Measurements from ENCODE around the gene CUL4A. TPM values are rescaled to one million over a fixed set of nuclear protein-coding genes. Genes with fewer than 3 reads are reported as not detected.

The CUL4A gene
- total and polyA plus RNA-seq, 2 experiments from 2014 or later: 52.2 to 85.3 TPM

GRCh38 chr13:113207460-113207859 is 2.0 kb upstream of the CUL4A start:
- Histone ChIP-seq H4K20me1 (ENCODE audit: insufficient read depth, poor library complexity, severe bottlenecking) (peaks cover 25% of the 10 kb centered on the region), H3K9me2 (replicated peaks; ENCODE audit: insufficient read depth) (no peaks in the 10 kb centered on the region), H3K4me3 (peak overlapping the region; percentile 100), H3K79me2 (peaks cover 85% of the 10 kb centered on the region), H3K4me2 (peak overlapping the region; percentile 94), H3K9me3 (ENCODE audit: low read depth) (no peaks in the 10 kb centered on the region), H2AFZ (peak overlapping the region; percentile 99), H3K4me1 (ENCODE audit: insufficient read depth) (peaks cover 25% of the 10 kb centered on the region), H3K27ac (peak overlapping the region; percentile 100), H3K36me3 (replicated peaks; ENCODE audit: insufficient read depth, low read depth) (no peaks in the 10 kb centered on the region), H3K27me3 (no peaks in the 10 kb centered on the region)
- TF ChIP-seq CTCF (IDR thresholded peaks at IDR 0.05; ENCODE audit: poor library complexity) (no peak), EZH2 (IDR thresholded peaks at IDR 0.05; ENCODE audit: borderline replicate concordance) (no peak), EZH2phosphoT487 (IDR thresholded peaks at IDR 0.05; ENCODE audit: low read depth, severe bottlenecking, unreplicated experiment) (no peak)
- no peak for DNase-seq (ENCODE audit: low spot score)
- 40% methylated on average over 3 of the region's 3 CpGs for WGBS (ENCODE audit: low lambda C conversion rate, missing lambda C conversion rate)

GRCh38 chr13:113207890-113208420 is 1.5 kb upstream of the CUL4A start:
- Histone ChIP-seq H3K79me2 (peaks cover 85% of the 10 kb centered on the region), H3K9me2 (replicated peaks; ENCODE audit: insufficient read depth) (no peaks in the 10 kb centered on the region), H3K4me2 (peak overlapping the region; percentile 94), H3K27me3 (no peaks in the 10 kb centered on the region), H3K36me3 (replicated peaks; ENCODE audit: insufficient read depth, low read depth) (no peaks in the 10 kb centered on the region), H3K4me3 (peak overlapping the region; percentile 100), H2AFZ (peak overlapping the region; percentile 99), H4K20me1 (ENCODE audit: insufficient read depth, poor library complexity, severe bottlenecking) (peaks cover 30% of the 10 kb centered on the region), H3K27ac (peak overlapping the region; percentile 100), H3K4me1 (ENCODE audit: insufficient read depth) (peaks cover 25% of the 10 kb centered on the region), H3K9me3 (ENCODE audit: low read depth) (no peaks in the 10 kb centered on the region)
- DNase-seq (ENCODE audit: low spot score): peak; percentile 75
- under 1% methylated on average over 44 of the region's 44 CpGs for WGBS (ENCODE audit: low lambda C conversion rate, missing lambda C conversion rate)
- TF ChIP-seq EZH2 (IDR thresholded peaks at IDR 0.05; ENCODE audit: borderline replicate concordance) (no peak), CTCF (IDR thresholded peaks at IDR 0.05; ENCODE audit: poor library complexity) (no peak), EZH2phosphoT487 (IDR thresholded peaks at IDR 0.05; ENCODE audit: low read depth, severe bottlenecking, unreplicated experiment) (no peak)

GRCh38 chr13:113208421-113209335 is 735 bp upstream of the CUL4A start, which contains the start of gene PCID2:
Gene PCID2, minus strand, starts transcription at chr13:113208669. Its CDS starts 35 bp downstream, at chr13:113208634.
- H3K79me2 ChIP-seq: peaks cover 85% of the 10 kb centered on the region
- no peaks in the 10 kb centered on the region for H3K27me3 ChIP-seq
- WGBS (ENCODE audit: low lambda C conversion rate, missing lambda C conversion rate): under 1% methylated on average over 57 of the region's 103 CpGs
- TF ChIP-seq CTCF (IDR thresholded peaks at IDR 0.05; ENCODE audit: poor library complexity): no peak
- no peak for TF ChIP-seq EZH2 (IDR thresholded peaks at IDR 0.05; ENCODE audit: borderline replicate concordance)
- TF ChIP-seq EZH2phosphoT487 (IDR thresholded peaks at IDR 0.05; ENCODE audit: low read depth, severe bottlenecking, unreplicated experiment): no peak
- H4K20me1 ChIP-seq (ENCODE audit: insufficient read depth, poor library complexity, severe bottlenecking): peaks cover 35% of the 10 kb centered on the region
- H3K36me3 ChIP-seq (replicated peaks; ENCODE audit: insufficient read depth, low read depth): no peaks in the 10 kb centered on the region
- peak within 1 kb of the TSS; percentile 100 for H3K4me3 ChIP-seq
- no peaks in the 10 kb centered on the region for H3K9me3 ChIP-seq (ENCODE audit: low read depth)
- H3K9me2 ChIP-seq (replicated peaks; ENCODE audit: insufficient read depth): no peaks in the 10 kb centered on the region
- peaks cover 21% of the 10 kb centered on the region for H3K4me1 ChIP-seq (ENCODE audit: insufficient read depth)
- peak within 1 kb of the TSS; percentile 94 for H3K4me2 ChIP-seq
- H2AFZ ChIP-seq: peak within 1 kb of the TSS; percentile 99
- peak within 1 kb of the TSS; percentile 100 for H3K27ac ChIP-seq
- DNase-seq (ENCODE audit: low spot score): peak; percentile 96
